Calu3 (cell line): ENCODE measurements around the gene ZNF277. TPM values are rescaled to one million over a fixed set of nuclear protein-coding genes. Genes with fewer than 3 reads are reported as not detected.

Experiments
- BruUV-seq: library from RNA; stranded (reverse); fragments of 400-500 nt; replicated peaks from 2 replicates; lab custom pipeline; 2021; lab: Mats Ljungman, UMichigan
- CTCF ChIA-PET: fragments of 300-600 bp; sonication (Branson Sonifier 250); formaldehyde crosslinking; loops from one replicate; lab custom pipeline; 2022; ENCODE audit warnings: antibody characterized with exemption; lab: Charles Lee
- DNase-seq: peaks from one replicate; pipeline ENCODE4 v3.0.0; 2022
- H3K27ac Mint-ChIP-seq: one replicate; pipeline ENCODE4 v1.8.0; 2022; ENCODE audit warnings: mixed read lengths; ENCODE audit not compliant: unreplicated experiment
- H3K27me3 Mint-ChIP-seq: one replicate; pipeline ENCODE4 v1.8.0; 2022; ENCODE audit warnings: mixed read lengths; ENCODE audit not compliant: unreplicated experiment
- H3K36me3 Mint-ChIP-seq: one replicate; pipeline ENCODE4 v1.8.0; 2022; ENCODE audit warnings: mild to moderate bottlenecking, moderate library complexity, mixed read lengths; ENCODE audit not compliant: insufficient read depth, unreplicated experiment
- H3K4me1 Mint-ChIP-seq: one replicate; pipeline ENCODE4 v1.8.0; 2022; ENCODE audit warnings: mild to moderate bottlenecking, low read depth, mixed read lengths; ENCODE audit not compliant: unreplicated experiment
- H3K4me3 Mint-ChIP-seq: one replicate; pipeline ENCODE4 v1.8.0; 2022; ENCODE audit warnings: mild to moderate bottlenecking, low read depth, moderate library complexity, mixed read lengths; ENCODE audit not compliant: unreplicated experiment
- H3K9me3 Mint-ChIP-seq: one replicate; pipeline ENCODE4 v1.8.0; 2022; ENCODE audit warnings: low read depth, mixed read lengths; ENCODE audit not compliant: unreplicated experiment
- intact Hi-C: fragments of 100-400 bp; cut with micrococcal nuclease; formaldehyde crosslinking; loops from one replicate; pipeline ENCODE4 v1.10.0; 2022; ENCODE audit not compliant: unreplicated experiment
- total RNA-seq: library from RNA; stranded (reverse); gene quantifications from 2 replicates; pipeline ENCODE4 v1.2.3, GENCODE V29; 2022
- TF ChIP-seq, protein P1 (sequence below): fragments of 200-600 bp; IDR thresholded peaks from one replicate; pipeline ENCODE4 v1.8.0; 2022; ENCODE audit warnings: antibody characterized with exemption; ENCODE audit not compliant: unreplicated experiment

The ZNF277 gene
- total RNA-seq, 1 experiment from 2014 or later = 18.1 TPM

DNA sequence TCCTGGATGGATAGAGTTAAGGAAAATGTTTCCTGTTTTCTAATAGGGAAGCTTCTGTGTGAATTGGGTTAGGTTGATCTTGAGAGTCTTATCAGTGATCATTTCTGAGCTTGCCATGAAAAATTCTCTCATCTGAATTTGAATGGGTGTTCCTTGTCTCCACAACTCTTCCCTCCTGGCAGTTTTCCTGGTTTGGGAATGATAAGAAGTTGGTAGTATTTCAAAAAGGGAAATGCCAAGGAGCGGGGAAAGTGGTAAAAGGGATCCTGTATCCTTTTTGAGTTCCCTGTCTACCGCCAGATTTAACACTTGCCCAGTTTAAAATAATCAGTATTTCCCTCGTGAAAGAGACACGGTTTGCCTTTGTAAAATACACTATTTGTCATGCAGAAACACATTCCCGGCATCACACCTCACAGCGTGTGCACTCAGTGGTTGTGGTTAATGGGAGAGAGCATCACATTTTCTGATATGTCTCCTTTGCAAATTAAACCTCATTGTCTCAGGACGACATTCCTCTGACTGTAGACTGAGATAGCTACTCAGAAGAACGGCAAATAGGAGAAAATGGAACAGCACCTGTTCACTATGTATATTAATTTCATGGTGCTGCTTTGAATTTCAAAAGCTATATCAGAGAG lies 130.6 kb downstream of the ZNF277 start:
- Mint-ChIP-seq H3K27ac (no peak overlapping the region), H3K27me3 (no peaks in the 10 kb centered on the region), H3K4me1 (no peaks in the 10 kb centered on the region), H3K36me3 (peaks cover 4% of the 10 kb centered on the region), H3K9me3 (no peaks in the 10 kb centered on the region), H3K4me3 (no peak overlapping the region)
- TF ChIP-seq, protein P1, sequence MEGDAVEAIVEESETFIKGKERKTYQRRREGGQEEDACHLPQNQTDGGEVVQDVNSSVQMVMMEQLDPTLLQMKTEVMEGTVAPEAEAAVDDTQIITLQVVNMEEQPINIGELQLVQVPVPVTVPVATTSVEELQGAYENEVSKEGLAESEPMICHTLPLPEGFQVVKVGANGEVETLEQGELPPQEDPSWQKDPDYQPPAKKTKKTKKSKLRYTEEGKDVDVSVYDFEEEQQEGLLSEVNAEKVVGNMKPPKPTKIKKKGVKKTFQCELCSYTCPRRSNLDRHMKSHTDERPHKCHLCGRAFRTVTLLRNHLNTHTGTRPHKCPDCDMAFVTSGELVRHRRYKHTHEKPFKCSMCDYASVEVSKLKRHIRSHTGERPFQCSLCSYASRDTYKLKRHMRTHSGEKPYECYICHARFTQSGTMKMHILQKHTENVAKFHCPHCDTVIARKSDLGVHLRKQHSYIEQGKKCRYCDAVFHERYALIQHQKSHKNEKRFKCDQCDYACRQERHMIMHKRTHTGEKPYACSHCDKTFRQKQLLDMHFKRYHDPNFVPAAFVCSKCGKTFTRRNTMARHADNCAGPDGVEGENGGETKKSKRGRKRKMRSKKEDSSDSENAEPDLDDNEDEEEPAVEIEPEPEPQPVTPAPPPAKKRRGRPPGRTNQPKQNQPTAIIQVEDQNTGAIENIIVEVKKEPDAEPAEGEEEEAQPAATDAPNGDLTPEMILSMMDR = no peak
- no TSS peak for BruUV-seq
- CTCF ChIA-PET = no interaction called here
- intact Hi-C loops = no loop called here
- no peak for DNase-seq

GRCh38 chr7:112337892-112338291 lies 131.4 kb downstream of the ZNF277 start:
- TF ChIP-seq, protein P1 = no peak
- H3K36me3 Mint-ChIP-seq = peaks cover 4% of the 10 kb centered on the region
- H3K4me3 Mint-ChIP-seq = no peak overlapping the region
- intact Hi-C loops = no loop called here
- H3K27ac Mint-ChIP-seq = no peak overlapping the region
- BruUV-seq = no TSS peak
- no peaks in the 10 kb centered on the region for H3K4me1 Mint-ChIP-seq
- DNase-seq = no peak
- H3K9me3 Mint-ChIP-seq = no peaks in the 10 kb centered on the region
- H3K27me3 Mint-ChIP-seq = no peaks in the 10 kb centered on the region
- CTCF ChIA-PET = no interaction called here

DNA sequence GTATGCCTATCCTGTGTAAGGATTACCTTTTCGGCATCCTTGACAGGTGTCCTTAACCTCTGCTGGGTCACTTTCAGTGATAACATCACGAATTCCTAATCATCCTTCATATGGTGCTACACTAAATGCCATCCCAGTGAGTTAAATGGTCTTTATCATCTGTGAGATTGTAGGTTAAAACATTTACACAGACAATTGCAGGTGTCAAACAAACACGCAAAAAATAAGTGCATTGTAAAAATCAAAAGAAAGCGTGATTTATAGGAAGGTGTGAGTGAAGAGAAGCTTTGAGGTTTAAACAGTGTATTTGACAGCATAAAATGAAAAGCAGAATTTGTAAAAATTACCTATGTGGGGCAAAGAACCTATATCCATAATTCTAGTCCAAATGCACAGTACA lies 132.3 kb downstream of the ZNF277 start:
- no peaks in the 10 kb centered on the region for H3K4me1 Mint-ChIP-seq
- no peak overlapping the region for H3K4me3 Mint-ChIP-seq
- TF ChIP-seq, protein P1 = no peak
- no TSS peak for BruUV-seq
- CTCF ChIA-PET = no interaction called here
- DNase-seq = no peak
- intact Hi-C loops = no loop called here
- no peaks in the 10 kb centered on the region for H3K27me3 Mint-ChIP-seq
- peaks cover 11% of the 10 kb centered on the region for H3K36me3 Mint-ChIP-seq
- H3K27ac Mint-ChIP-seq = no peak overlapping the region
- H3K9me3 Mint-ChIP-seq = no peaks in the 10 kb centered on the region

DNA sequence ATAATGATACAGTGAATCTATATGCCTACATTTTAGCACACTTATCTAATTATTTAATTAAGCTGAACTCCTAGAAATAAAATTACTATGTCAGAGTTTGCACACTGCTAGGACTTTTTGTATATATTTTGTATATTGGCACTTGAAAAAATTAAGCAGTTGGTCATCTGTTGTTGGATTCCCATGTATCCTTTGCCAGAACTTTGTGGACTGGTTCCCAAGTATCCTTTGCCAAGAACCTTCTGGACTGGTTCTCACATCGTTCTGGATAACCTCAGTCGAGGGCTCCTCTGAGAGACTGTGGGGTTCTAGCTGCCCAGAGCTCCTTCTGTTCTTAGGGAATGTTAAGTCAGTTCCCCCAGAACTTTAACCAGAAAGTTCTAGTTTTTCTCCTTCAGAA lies 135.0 kb downstream of the ZNF277 start:
- CTCF ChIA-PET = no interaction called here
- Mint-ChIP-seq H3K36me3 (peaks cover 11% of the 10 kb centered on the region), H3K27me3 (no peaks in the 10 kb centered on the region), H3K4me1 (no peaks in the 10 kb centered on the region), H3K27ac (no peak overlapping the region), H3K9me3 (no peaks in the 10 kb centered on the region), H3K4me3 (no peak overlapping the region)
- no TSS peak for BruUV-seq
- TF ChIP-seq, protein P1 = no peak
- no peak for DNase-seq
- intact Hi-C loops = no loop called here
